ENCODE measurements around the gene ATXN7.

- TF ChIP-seq CTCF (conservative IDR thresholded peaks at IDR 0.05) (no peak), ZFX (IDR thresholded peaks at IDR 0.05) (no peak)
Observed at GRCh38 chr3:64019879-64020278, 156.2 kb downstream of the ATXN7 start.
